Keratinocyte (primary cell): ENCODE data around the gene WNT9B. TPM values are rescaled to one million over a fixed set of nuclear protein-coding genes. Genes with fewer than 3 reads are reported as not detected.

Experiments
- DNase-seq: peaks from one replicate; pipeline ENCODE4 v3.0.0-alpha.2; 2011; ENCODE audit warnings: low read depth, missing footprints, low spot score
- FAIRE-seq: peaks from 2 replicates; lab custom pipeline; 2011; peaks lifted over from hg19 to GRCh38; lab: Jason Lieb, UNC
- H2AFZ ChIP-seq: 2 replicates; pipeline ENCODE4 v1.6.0; 2012; ENCODE audit warnings: low read length, control low read depth, inconsistent platforms; ENCODE audit not compliant: control insufficient read depth
- H3K27ac ChIP-seq: 2 replicates; pipeline ENCODE4 v1.5.1; 2011; ENCODE audit warnings: low read length; ENCODE audit not compliant: control insufficient read depth, insufficient read depth
- H3K27me3 ChIP-seq: 3 replicates; pipeline ENCODE4 v1.6.0; 2011; ENCODE audit warnings: low read length; ENCODE audit not compliant: control insufficient read depth, insufficient read depth; ENCODE audit errors: extremely low read depth
- H3K36me3 ChIP-seq, 2 experiments: 2 replicates in 1 of 2; 3 replicates in 1 of 2; pipeline ENCODE4 v1.5.1; 2011; ENCODE audit warnings: low read length in 2 of 2, mild to moderate bottlenecking in 1 of 2; ENCODE audit not compliant: control insufficient read depth in 2 of 2, insufficient read depth in 2 of 2; ENCODE audit errors: extremely low read depth in 1 of 2
- H3K4me1 ChIP-seq: 3 replicates; pipeline ENCODE4 v1.5.1; 2011; ENCODE audit warnings: low read length; ENCODE audit not compliant: control insufficient read depth, insufficient read depth; ENCODE audit errors: extremely low read depth
- H3K4me2 ChIP-seq: 3 replicates; pipeline ENCODE4 v1.6.0; 2011; ENCODE audit warnings: low read depth, low read length; ENCODE audit not compliant: control insufficient read depth, insufficient read depth; ENCODE audit errors: extremely low read depth
- H3K4me3 ChIP-seq, 3 experiments: fragments of 200-600 bp in 1 of 3; sonication (generic) in 1 of 3; 2 replicates in 2 of 3; 3 replicates in 1 of 3; pipeline ENCODE4 v1.5.1; 2011 to 2016; ENCODE audit warnings: low read length in 3 of 3, mild to moderate bottlenecking in 3 of 3, control low read depth in 2 of 3, inconsistent platforms in 1 of 3, low read depth in 1 of 3, mixed read lengths in 1 of 3, mixed run types in 1 of 3, moderate library complexity in 1 of 3; ENCODE audit not compliant: control insufficient read depth in 2 of 3, insufficient read depth in 2 of 3; ENCODE audit errors: extremely low read depth in 1 of 3
- H3K79me2 ChIP-seq: 2 replicates; pipeline ENCODE4 v1.6.0; 2012; ENCODE audit warnings: low read length; ENCODE audit not compliant: control insufficient read depth, insufficient read depth
- H3K9ac ChIP-seq: 3 replicates; pipeline ENCODE4 v1.6.0; 2011; ENCODE audit warnings: low read length; ENCODE audit not compliant: control insufficient read depth, insufficient read depth; ENCODE audit errors: extremely low read depth
- H3K9me1 ChIP-seq: 3 replicates; pipeline ENCODE4 v1.6.0; 2011; ENCODE audit warnings: low read length; ENCODE audit not compliant: control insufficient read depth, insufficient read depth; ENCODE audit errors: extremely low read depth
- H3K9me3 ChIP-seq: 2 replicates; pipeline ENCODE4 v1.5.1; 2012; ENCODE audit warnings: low read depth, low read length; ENCODE audit not compliant: control insufficient read depth
- H4K20me1 ChIP-seq: 3 replicates; pipeline ENCODE4 v1.6.0; 2011; ENCODE audit warnings: low read length; ENCODE audit not compliant: control insufficient read depth, insufficient read depth; ENCODE audit errors: extremely low read depth
- EZH2 ChIP-seq: IDR thresholded peaks from one replicate; pipeline ENCODE4 v1.6.1; 2012; ENCODE audit warnings: inconsistent platforms, mild to moderate bottlenecking, low read length, moderate library complexity
- dilution Hi-C: fragments of 300-500 bp; cut with MboI; formaldehyde crosslinking; loops from one replicate; pipeline ENCODE4 v1.7.0; 2020; ENCODE audit warnings: low sequenced_read_pairs; ENCODE audit not compliant: extremely low pct_ligation_motif_present
- polyA plus RNA-seq, 5 experiments: library from polyadenylated mRNA; depleted of rRNA in 3 of 5; stranded (reverse) in 3 of 5; stranded (forward) in 1 of 5; unstranded in 1 of 5; fragments of >200 nt; gene quantifications; 1 replicate in 1 of 5; 2 replicates in 3 of 5; 3 replicates in 1 of 5; pipeline versions ENCODE4 v1.2.1 to v1.2.3, GENCODE V29; 2011 to 2012; ENCODE audit warnings: missing spikeins in 2 of 5, low read depth in 1 of 5, low replicate concordance in 1 of 5
- TF ChIP-seq, protein P1 (sequence below), 3 experiments: IDR thresholded peaks in 1 of 3; conservative IDR thresholded peaks in 1 of 3; optimal IDR thresholded peaks in 1 of 3; 2 replicates in 2 of 3; 3 replicates in 1 of 3; pipeline versions ENCODE3 to v1.5.1; 2011; ENCODE audit warnings: low read length in 3 of 3, mild to moderate bottlenecking in 3 of 3, moderate library complexity in 2 of 3, control low read depth in 1 of 3, inconsistent platforms in 1 of 3; ENCODE audit not compliant: insufficient read depth in 2 of 3; ENCODE audit errors: extremely low read depth in 1 of 3

The WNT9B gene
- polyA plus RNA-seq, 1 donor (not counting 4 experiments of a cell fraction or from before 2014, with no cell fraction given), result not detected

DNA sequence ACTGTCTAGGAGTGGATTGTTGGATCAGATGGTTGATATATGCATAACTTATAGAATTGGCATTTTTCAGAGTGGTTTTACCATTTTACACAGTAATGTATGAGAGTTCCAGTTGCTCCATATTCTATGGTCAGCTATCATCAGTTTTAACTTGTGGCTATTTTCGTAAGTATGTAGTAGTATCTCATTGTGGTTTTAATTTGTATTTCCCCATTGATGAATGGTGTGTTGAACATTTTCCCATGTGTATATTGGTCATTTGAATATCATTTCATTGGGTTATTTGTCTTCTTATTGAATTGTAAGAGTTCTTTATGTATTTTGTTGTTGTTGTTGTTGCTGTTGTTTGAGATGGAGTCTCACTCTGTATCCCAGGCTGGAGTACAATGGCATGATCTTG lies 6.2 kb downstream of the WNT9B start:
- Histone ChIP-seq H3K4me2 (no peak overlapping the region), H3K4me3 (no peak overlapping the region), H3K79me2 (no peaks in the 10 kb centered on the region), H2AFZ (no peak overlapping the region), H3K4me1 (no peaks in the 10 kb centered on the region), H3K36me3 (no peaks in the 10 kb centered on the region), H3K9ac (no peak overlapping the region), H3K27me3 (peaks cover 6% of the 10 kb centered on the region), H3K27ac (no peak overlapping the region), H3K9me3 (no peaks in the 10 kb centered on the region), H3K9me1 (no peaks in the 10 kb centered on the region), H4K20me1 (no peaks in the 10 kb centered on the region)
- TF ChIP-seq, protein P1, sequence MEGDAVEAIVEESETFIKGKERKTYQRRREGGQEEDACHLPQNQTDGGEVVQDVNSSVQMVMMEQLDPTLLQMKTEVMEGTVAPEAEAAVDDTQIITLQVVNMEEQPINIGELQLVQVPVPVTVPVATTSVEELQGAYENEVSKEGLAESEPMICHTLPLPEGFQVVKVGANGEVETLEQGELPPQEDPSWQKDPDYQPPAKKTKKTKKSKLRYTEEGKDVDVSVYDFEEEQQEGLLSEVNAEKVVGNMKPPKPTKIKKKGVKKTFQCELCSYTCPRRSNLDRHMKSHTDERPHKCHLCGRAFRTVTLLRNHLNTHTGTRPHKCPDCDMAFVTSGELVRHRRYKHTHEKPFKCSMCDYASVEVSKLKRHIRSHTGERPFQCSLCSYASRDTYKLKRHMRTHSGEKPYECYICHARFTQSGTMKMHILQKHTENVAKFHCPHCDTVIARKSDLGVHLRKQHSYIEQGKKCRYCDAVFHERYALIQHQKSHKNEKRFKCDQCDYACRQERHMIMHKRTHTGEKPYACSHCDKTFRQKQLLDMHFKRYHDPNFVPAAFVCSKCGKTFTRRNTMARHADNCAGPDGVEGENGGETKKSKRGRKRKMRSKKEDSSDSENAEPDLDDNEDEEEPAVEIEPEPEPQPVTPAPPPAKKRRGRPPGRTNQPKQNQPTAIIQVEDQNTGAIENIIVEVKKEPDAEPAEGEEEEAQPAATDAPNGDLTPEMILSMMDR (optimal IDR thresholded peaks at IDR 0.05 in 1 of 3, IDR thresholded peaks at IDR 0.05 in 1 of 3, conservative IDR thresholded peaks at IDR 0.05 in 1 of 3; ENCODE audit: extremely low read depth in 1 of 3, insufficient read depth in 2 of 3, low read length in 3 of 3), result no peak
- no peak for TF ChIP-seq EZH2
- FAIRE-seq (no peak), DNase-seq (no peak)
- dilution Hi-C loops, result no loop called here

DNA sequence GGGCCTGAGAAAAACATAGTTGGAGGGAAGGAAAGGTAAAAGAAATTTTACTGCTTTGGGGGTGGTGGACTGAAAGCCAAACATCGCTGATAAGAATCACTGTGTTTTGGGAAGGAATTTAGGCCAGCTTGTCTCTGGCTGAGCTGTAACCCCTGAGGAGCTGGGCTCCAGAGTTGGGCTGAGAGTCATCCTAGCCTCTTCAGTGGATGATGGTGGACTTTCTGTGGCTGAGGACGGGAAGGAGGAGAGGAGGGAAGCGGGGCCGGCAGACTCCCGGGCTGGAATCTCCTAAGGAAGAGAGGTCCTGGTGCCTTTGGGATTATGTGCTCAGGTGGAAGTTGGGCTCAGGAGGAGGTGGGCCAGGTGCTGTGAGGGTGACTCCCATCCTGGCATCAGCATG lies 8.6 kb downstream of the WNT9B start:
- TF ChIP-seq EZH2, result no peak
- TF ChIP-seq, protein P1 (optimal IDR thresholded peaks at IDR 0.05 in 1 of 3, IDR thresholded peaks at IDR 0.05 in 1 of 3, conservative IDR thresholded peaks at IDR 0.05 in 1 of 3; ENCODE audit: extremely low read depth in 1 of 3, insufficient read depth in 2 of 3, low read length in 3 of 3), result no peak
- H3K36me3 ChIP-seq, result no peaks in the 10 kb centered on the region
- no peaks in the 10 kb centered on the region for H3K4me1 ChIP-seq
- no peak overlapping the region for H3K9ac ChIP-seq
- no peak overlapping the region for H3K4me3 ChIP-seq
- H3K27me3 ChIP-seq, result no peaks in the 10 kb centered on the region
- dilution Hi-C loops, result no loop called here
- no peaks in the 10 kb centered on the region for H4K20me1 ChIP-seq
- no peak overlapping the region for H2AFZ ChIP-seq
- H3K9me1 ChIP-seq, result no peaks in the 10 kb centered on the region
- DNase-seq (no peak), FAIRE-seq (no peak)
- H3K9me3 ChIP-seq, result no peaks in the 10 kb centered on the region
- H3K27ac ChIP-seq, result no peak overlapping the region
- H3K79me2 ChIP-seq, result no peaks in the 10 kb centered on the region
- H3K4me2 ChIP-seq, result no peak overlapping the region
